ENCODE measurements around the gene ZCCHC4. TPM values are rescaled to one million over a fixed set of nuclear protein-coding genes. Genes with fewer than 3 reads are reported as not detected.

The ZCCHC4 gene
- polyA plus RNA-seq, 1 donor (not counting 4 experiments of a cell fraction or from before 2014, with no cell fraction given), result 10.8 TPM

DNA sequence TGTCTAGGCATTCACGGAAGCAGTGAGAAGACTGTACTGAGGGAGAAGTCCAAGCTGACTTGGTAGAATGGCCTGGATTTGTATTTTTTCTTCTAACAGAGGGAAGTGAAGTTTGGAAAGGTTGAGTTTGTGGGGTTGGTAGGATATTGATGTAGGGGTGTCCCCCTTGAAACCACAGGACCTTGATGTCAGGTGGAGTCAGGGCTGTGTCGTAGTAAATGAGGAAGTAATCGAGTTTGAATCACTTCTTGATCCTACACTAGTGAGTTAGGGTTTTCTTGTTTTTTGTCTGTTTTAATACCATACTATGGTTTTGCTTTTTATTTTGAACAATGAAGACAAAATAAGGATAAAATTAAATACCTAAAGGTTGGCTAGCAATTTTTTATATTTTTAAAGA, 34.3 kb downstream of the ZCCHC4 start:
- Histone ChIP-seq H3K9me1 (ENCODE audit: control insufficient read depth, extremely low read depth, insufficient read depth, low read length) (no peaks in the 10 kb centered on the region), H3K4me1 (ENCODE audit: control insufficient read depth, extremely low read depth, insufficient read depth, low read length) (peaks cover 4% of the 10 kb centered on the region), H2AFZ (ENCODE audit: control insufficient read depth, low read length) (no peak overlapping the region), H3K4me3 (ENCODE audit: control insufficient read depth in 2 of 3, extremely low read depth in 1 of 3, insufficient read depth in 2 of 3, low read depth in 1 of 3, low read length in 3 of 3) (no peak overlapping the region), H3K27me3 (ENCODE audit: control insufficient read depth, extremely low read depth, insufficient read depth, low read length) (no peaks in the 10 kb centered on the region), H3K36me3 (ENCODE audit: control insufficient read depth in 2 of 2, extremely low read depth in 1 of 2, insufficient read depth in 2 of 2, low read length in 2 of 2) (peaks cover 0 to 1% of the 10 kb centered on the region in 2 experiments), H3K79me2 (ENCODE audit: control insufficient read depth, insufficient read depth, low read length) (no peaks in the 10 kb centered on the region), H3K27ac (ENCODE audit: control insufficient read depth, insufficient read depth, low read length) (no peak overlapping the region), H3K9ac (ENCODE audit: control insufficient read depth, extremely low read depth, insufficient read depth, low read length) (no peak overlapping the region), H3K4me2 (ENCODE audit: control insufficient read depth, extremely low read depth, insufficient read depth, low read depth, low read length) (no peak overlapping the region), H4K20me1 (ENCODE audit: control insufficient read depth, extremely low read depth, insufficient read depth, low read length) (no peaks in the 10 kb centered on the region), H3K9me3 (ENCODE audit: control insufficient read depth, low read depth, low read length) (no peaks in the 10 kb centered on the region)
- TF ChIP-seq, protein P1, sequence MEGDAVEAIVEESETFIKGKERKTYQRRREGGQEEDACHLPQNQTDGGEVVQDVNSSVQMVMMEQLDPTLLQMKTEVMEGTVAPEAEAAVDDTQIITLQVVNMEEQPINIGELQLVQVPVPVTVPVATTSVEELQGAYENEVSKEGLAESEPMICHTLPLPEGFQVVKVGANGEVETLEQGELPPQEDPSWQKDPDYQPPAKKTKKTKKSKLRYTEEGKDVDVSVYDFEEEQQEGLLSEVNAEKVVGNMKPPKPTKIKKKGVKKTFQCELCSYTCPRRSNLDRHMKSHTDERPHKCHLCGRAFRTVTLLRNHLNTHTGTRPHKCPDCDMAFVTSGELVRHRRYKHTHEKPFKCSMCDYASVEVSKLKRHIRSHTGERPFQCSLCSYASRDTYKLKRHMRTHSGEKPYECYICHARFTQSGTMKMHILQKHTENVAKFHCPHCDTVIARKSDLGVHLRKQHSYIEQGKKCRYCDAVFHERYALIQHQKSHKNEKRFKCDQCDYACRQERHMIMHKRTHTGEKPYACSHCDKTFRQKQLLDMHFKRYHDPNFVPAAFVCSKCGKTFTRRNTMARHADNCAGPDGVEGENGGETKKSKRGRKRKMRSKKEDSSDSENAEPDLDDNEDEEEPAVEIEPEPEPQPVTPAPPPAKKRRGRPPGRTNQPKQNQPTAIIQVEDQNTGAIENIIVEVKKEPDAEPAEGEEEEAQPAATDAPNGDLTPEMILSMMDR (optimal IDR thresholded peaks at IDR 0.05 in 1 of 3, IDR thresholded peaks at IDR 0.05 in 1 of 3, conservative IDR thresholded peaks at IDR 0.05 in 1 of 3; ENCODE audit: extremely low read depth in 1 of 3, insufficient read depth in 2 of 3, low read length in 3 of 3), result no peak
- no peak for TF ChIP-seq EZH2 (IDR thresholded peaks at IDR 0.05; ENCODE audit: low read length)
- DNase-seq (ENCODE audit: low read depth, low spot score) (no peak), FAIRE-seq (no peak)
- dilution Hi-C loops (cut with MboI; ENCODE audit: extremely low pct_ligation_motif_present, low sequenced_read_pairs), result no loop called here

DNA sequence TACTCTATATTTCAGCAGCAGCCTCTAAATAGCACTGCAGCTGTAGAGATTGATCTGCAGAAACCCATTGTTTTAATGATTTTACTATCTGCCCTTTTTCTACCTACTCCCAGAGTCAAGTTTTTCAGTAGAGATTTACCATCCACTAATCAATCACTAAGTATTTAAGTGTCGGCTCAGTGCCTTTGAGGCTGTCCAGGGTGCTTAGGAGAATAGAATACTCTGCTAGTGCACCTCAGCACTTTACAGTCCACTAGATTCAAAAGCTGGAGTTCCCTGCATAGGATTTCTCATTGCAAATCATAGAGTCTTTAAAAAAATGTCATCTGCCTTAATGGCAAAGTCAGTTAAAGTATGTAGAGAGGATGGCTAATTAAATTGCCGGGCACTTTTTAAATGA, 34.9 kb downstream of the ZCCHC4 start:
- TF ChIP-seq, protein P1 (optimal IDR thresholded peaks at IDR 0.05 in 1 of 3, IDR thresholded peaks at IDR 0.05 in 1 of 3, conservative IDR thresholded peaks at IDR 0.05 in 1 of 3; ENCODE audit: extremely low read depth in 1 of 3, insufficient read depth in 2 of 3, low read length in 3 of 3), result no peak
- no peak for TF ChIP-seq EZH2 (IDR thresholded peaks at IDR 0.05; ENCODE audit: low read length)
- DNase-seq (ENCODE audit: low read depth, low spot score) (no peak), FAIRE-seq (no peak)
- Histone ChIP-seq H3K27me3 (ENCODE audit: control insufficient read depth, extremely low read depth, insufficient read depth, low read length) (no peaks in the 10 kb centered on the region), H3K36me3 (ENCODE audit: control insufficient read depth in 2 of 2, extremely low read depth in 1 of 2, insufficient read depth in 2 of 2, low read length in 2 of 2) (peaks cover 0 to 1% of the 10 kb centered on the region in 2 experiments), H3K4me2 (ENCODE audit: control insufficient read depth, extremely low read depth, insufficient read depth, low read depth, low read length) (no peak overlapping the region), H3K9me3 (ENCODE audit: control insufficient read depth, low read depth, low read length) (no peaks in the 10 kb centered on the region), H4K20me1 (ENCODE audit: control insufficient read depth, extremely low read depth, insufficient read depth, low read length) (no peaks in the 10 kb centered on the region), H3K27ac (ENCODE audit: control insufficient read depth, insufficient read depth, low read length) (no peak overlapping the region), H3K4me3 (ENCODE audit: control insufficient read depth in 2 of 3, extremely low read depth in 1 of 3, insufficient read depth in 2 of 3, low read depth in 1 of 3, low read length in 3 of 3) (no peak overlapping the region), H3K4me1 (ENCODE audit: control insufficient read depth, extremely low read depth, insufficient read depth, low read length) (peaks cover 8% of the 10 kb centered on the region), H3K79me2 (ENCODE audit: control insufficient read depth, insufficient read depth, low read length) (no peaks in the 10 kb centered on the region), H3K9ac (ENCODE audit: control insufficient read depth, extremely low read depth, insufficient read depth, low read length) (no peak overlapping the region), H3K9me1 (ENCODE audit: control insufficient read depth, extremely low read depth, insufficient read depth, low read length) (no peaks in the 10 kb centered on the region), H2AFZ (ENCODE audit: control insufficient read depth, low read length) (no peak overlapping the region)
- dilution Hi-C loops (cut with MboI; ENCODE audit: extremely low pct_ligation_motif_present, low sequenced_read_pairs), result no loop called here

Measured in keratinocyte (primary cell).